Sigmoid colon (tissue), 7 donors: ENCODE measurements around the gene PPP2R3C. TPM values are rescaled to one million over a fixed set of nuclear protein-coding genes. Genes with fewer than 3 reads are reported as not detected.

ENCODE experiments used
- DNase-seq: peaks from one replicate; pipeline ENCODE4 v3.0.0-alpha.2; 2019
- H3K27ac ChIP-seq, 4 donors: fragments of 200-600 bp; sonication (generic); one replicate each; pipeline ENCODE4 v1.5.1; 2016 to 2019; ENCODE audit warnings: mild to moderate bottlenecking in 1 of 4
- H3K27me3 ChIP-seq, 3 donors: fragments of 200-600 bp; sonication (generic); one replicate each; pipeline ENCODE4 v1.5.1; 2019; ENCODE audit warnings: mild to moderate bottlenecking in 1 of 3
- H3K36me3 ChIP-seq, 4 donors: fragments of 200-600 bp; sonication (generic); one replicate each; pipeline ENCODE4 v1.5.1; 2016 to 2019
- H3K4me1 ChIP-seq, 4 donors: fragments of 200-600 bp; sonication (generic); one replicate each; pipeline ENCODE4 v1.5.1; 2017 to 2019
- H3K4me3 ChIP-seq, 4 donors: fragments of 200-600 bp; sonication (generic); one replicate each; pipeline ENCODE4 v1.5.1; 2017 to 2019; ENCODE audit warnings: mild to moderate bottlenecking in 2 of 4, moderate library complexity in 1 of 4
- H3K9me3 ChIP-seq, 4 donors: fragments of 200-600 bp in 3 of 4; sonication (generic) in 3 of 4; one replicate each; pipeline versions ENCODE4 v1.5.1 to v1.6.1; 2013 to 2019
- EP300 ChIP-seq, 4 donors: sonication (generic); formaldehyde crosslinking; IDR thresholded peaks; one replicate each; pipeline ENCODE4 v1.6.1; 2017; ENCODE audit warnings: antibody characterized with exemption in 4 of 4
- POLR2A ChIP-seq, 2 donors: fragments of 450-650 bp; IDR thresholded peaks; one replicate each; pipeline ENCODE4 v1.6.1; 2016; ENCODE audit warnings: antibody characterized with exemption in 2 of 2, mild to moderate bottlenecking in 2 of 2, moderate library complexity in 2 of 2
- POLR2AphosphoS5 ChIP-seq, 4 donors: sonication (generic); formaldehyde crosslinking; IDR thresholded peaks; one replicate each; pipeline ENCODE4 v1.6.1; 2017; ENCODE audit warnings: antibody characterized with exemption in 4 of 4
- WGBS, 2 donors: extraction: QIAGEN DNeasy Blood & Tissue Kit; methylation state at CpG; one replicate each; pipeline ENCODE4 v1.1.7; 2013; 5-methylcytosine and 5-hydroxymethylcytosine counted together
- intact Hi-C: fragments of 100-400 bp; cut with DNase I; formaldehyde crosslinking; loops from one replicate; pipeline ENCODE4 v1.15.1; 2023
- polyA plus RNA-seq, 3 donors: library from polyadenylated mRNA; stranded (reverse); fragments of 200-250 nt; gene quantifications; one replicate each; pipeline ENCODE4 v1.2.3, GENCODE V29; 2013
- total RNA-seq, 4 donors: library from RNA; depleted of rRNA; stranded (reverse); fragments of >200 nt; gene quantifications; one replicate each; pipeline ENCODE4 v1.1.0, GENCODE V29; 2016
- TF ChIP-seq, protein P1 (sequence below), 4 experiments: fragments of 450-650 bp in 3 of 4; fragments of 200-600 bp in 1 of 4; IDR thresholded peaks; one replicate each; pipeline ENCODE4 v1.5.1; 2016 to 2019; ENCODE audit warnings: antibody characterized with exemption in 4 of 4, mild to moderate bottlenecking in 3 of 4, moderate library complexity in 2 of 4
- donor health status: healthy with polysubstance abuse.
- donor health status: Bipolar disorder and iron deficiency.
- donor health status: healthy.

Gene PPP2R3C
- total and polyA plus RNA-seq, 7 donors = 22.1 to 50.9 (median 42.5) TPM

GRCh38 chr14:35117112-35117511 is 4.7 kb downstream of the PPP2R3C start:
- Histone ChIP-seq H3K27me3 (no peaks in the 10 kb centered on the region), H3K4me1 (peaks cover 0 to 25% (median 18%) of the 10 kb centered on the region in 4 donors), H3K9me3 (no peaks in the 10 kb centered on the region), H3K27ac (no peak overlapping the region), H3K4me3 (no peak overlapping the region), H3K36me3 (peaks cover 0 to 52% (median 6%) of the 10 kb centered on the region in 4 donors)
- TF ChIP-seq EP300 (IDR thresholded peaks at IDR 0.05) = no peak
- TF ChIP-seq POLR2A (IDR thresholded peaks at IDR 0.05) = no peak
- TF ChIP-seq POLR2AphosphoS5 (IDR thresholded peaks at IDR 0.05) = no peak
- TF ChIP-seq, protein P1, sequence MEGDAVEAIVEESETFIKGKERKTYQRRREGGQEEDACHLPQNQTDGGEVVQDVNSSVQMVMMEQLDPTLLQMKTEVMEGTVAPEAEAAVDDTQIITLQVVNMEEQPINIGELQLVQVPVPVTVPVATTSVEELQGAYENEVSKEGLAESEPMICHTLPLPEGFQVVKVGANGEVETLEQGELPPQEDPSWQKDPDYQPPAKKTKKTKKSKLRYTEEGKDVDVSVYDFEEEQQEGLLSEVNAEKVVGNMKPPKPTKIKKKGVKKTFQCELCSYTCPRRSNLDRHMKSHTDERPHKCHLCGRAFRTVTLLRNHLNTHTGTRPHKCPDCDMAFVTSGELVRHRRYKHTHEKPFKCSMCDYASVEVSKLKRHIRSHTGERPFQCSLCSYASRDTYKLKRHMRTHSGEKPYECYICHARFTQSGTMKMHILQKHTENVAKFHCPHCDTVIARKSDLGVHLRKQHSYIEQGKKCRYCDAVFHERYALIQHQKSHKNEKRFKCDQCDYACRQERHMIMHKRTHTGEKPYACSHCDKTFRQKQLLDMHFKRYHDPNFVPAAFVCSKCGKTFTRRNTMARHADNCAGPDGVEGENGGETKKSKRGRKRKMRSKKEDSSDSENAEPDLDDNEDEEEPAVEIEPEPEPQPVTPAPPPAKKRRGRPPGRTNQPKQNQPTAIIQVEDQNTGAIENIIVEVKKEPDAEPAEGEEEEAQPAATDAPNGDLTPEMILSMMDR (IDR thresholded peaks at IDR 0.05) = no peak
- DNase-seq = no peak
- WGBS, 2 donors = 94 to 96% methylated on average over 2 of the region's 2 CpGs
- intact Hi-C loops = no loop called here

- Histone ChIP-seq H3K27me3 (no peaks in the 10 kb centered on the region), H3K27ac (no peak overlapping the region), H3K36me3 (peaks cover 0 to 61% (median 9%) of the 10 kb centered on the region in 4 donors), H3K4me1 (peaks cover 0 to 25% (median 18%) of the 10 kb centered on the region in 4 donors), H3K4me3 (no peak overlapping the region), H3K9me3 (no peaks in the 10 kb centered on the region)
- DNase-seq = no peak
- 95 to 96% methylated on average over 4 of the region's 4 CpGs for WGBS, 2 donors
- intact Hi-C loops = no loop called here
- no peak for TF ChIP-seq POLR2A (IDR thresholded peaks at IDR 0.05)
- no peak for TF ChIP-seq EP300 (IDR thresholded peaks at IDR 0.05)
- TF ChIP-seq, protein P1 (IDR thresholded peaks at IDR 0.05) = no peak
Measured at GRCh38 chr14:35116242-35116641, 5.5 kb downstream of the PPP2R3C start.

- Histone ChIP-seq H3K4me3 (no peak overlapping the region), H3K36me3 (peaks cover 0 to 76% (median 26%) of the 10 kb centered on the region in 4 donors), H3K27me3 (no peaks in the 10 kb centered on the region), H3K27ac (no peak overlapping the region), H3K4me1 (peaks cover 0 to 16% (median 5%) of the 10 kb centered on the region in 4 donors), H3K9me3 (no peaks in the 10 kb centered on the region)
- DNase-seq = no peak
- no peak for TF ChIP-seq POLR2AphosphoS5 (IDR thresholded peaks at IDR 0.05)
- TF ChIP-seq, protein P1 (IDR thresholded peaks at IDR 0.05) = no peak
- intact Hi-C loops = no loop called here
- 68 to 88% methylated on average over 2 of the region's 2 CpGs for WGBS, 2 donors
Measured at GRCh38 chr14:35114036-35114435, 7.8 kb downstream of the PPP2R3C start.

- H3K4me1 ChIP-seq = peaks cover 0 to 16% (median 2%) of the 10 kb centered on the region in 4 donors
- 96 to 97% methylated on average over 4 of the region's 4 CpGs for WGBS, 2 donors
- intact Hi-C loops = no loop called here
- no peak for DNase-seq
- H3K4me3 ChIP-seq = no peak overlapping the region
- H3K36me3 ChIP-seq = peaks cover 0 to 82% (median 30%) of the 10 kb centered on the region in 4 donors
- no peaks in the 10 kb centered on the region for H3K9me3 ChIP-seq
- TF ChIP-seq EP300 (IDR thresholded peaks at IDR 0.05) = no peak
- no peak for TF ChIP-seq POLR2A (IDR thresholded peaks at IDR 0.05)
- TF ChIP-seq, protein P1 (IDR thresholded peaks at IDR 0.05) = no peak
- TF ChIP-seq POLR2AphosphoS5 (IDR thresholded peaks at IDR 0.05) = no peak
- H3K27me3 ChIP-seq = no peaks in the 10 kb centered on the region
- no peak overlapping the region for H3K27ac ChIP-seq
Measured at GRCh38 chr14:35113308-35113950, 8.4 kb downstream of the PPP2R3C start.

DNA sequence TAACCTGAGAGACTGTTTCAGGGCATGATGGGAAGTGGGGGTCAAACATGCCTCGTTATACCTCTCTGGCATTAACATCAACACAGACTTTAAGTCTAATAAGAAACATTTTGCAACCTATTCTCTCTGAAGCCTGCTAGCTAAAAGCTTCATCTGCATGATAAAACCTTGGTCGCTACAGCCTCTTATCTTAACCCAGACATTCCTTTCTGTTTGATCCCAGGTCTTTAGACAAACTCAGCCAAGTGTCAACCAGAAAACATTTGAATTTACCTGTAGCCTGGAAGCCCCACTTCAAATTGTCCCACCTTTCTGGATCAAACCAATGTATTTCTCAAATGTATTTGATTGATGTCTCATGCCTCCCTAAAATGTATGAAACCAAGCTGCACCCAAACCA is 9.1 kb downstream of the PPP2R3C start:
- TF ChIP-seq EP300 (IDR thresholded peaks at IDR 0.05) (no peak), POLR2AphosphoS5 (IDR thresholded peaks at IDR 0.05) (no peak)
- Histone ChIP-seq H3K4me3 (no peak overlapping the region), H3K4me1 (peaks cover 0 to 11% (median 2%) of the 10 kb centered on the region in 4 donors), H3K36me3 (peaks cover 0 to 90% (median 34%) of the 10 kb centered on the region in 4 donors), H3K27me3 (no peaks in the 10 kb centered on the region), H3K27ac (no peak overlapping the region), H3K9me3 (no peaks in the 10 kb centered on the region)
- intact Hi-C loops = no loop called here
- no peak for DNase-seq
- 90 to 97% methylated on average over 2 of the region's 2 CpGs for WGBS, 2 donors
